Endometrial microvascular endothelial cells (primary cell): ENCODE data around the gene KCNQ1. TPM values are rescaled to one million over a fixed set of nuclear protein-coding genes. Genes with fewer than 3 reads are reported as not detected.
"Not testable (repeated sequence)": the region's sequence is repeated elsewhere in the genome, so short reads cannot be mapped to it uniquely, and the experiment has no call there.

Experiments used
- in situ Hi-C: cut with HindIII; loops from 2 replicates; pipeline ENCODE4 v1.10.0; 2017; ENCODE audit warnings: low sequenced_read_pairs, low pct_unique_long_range_greater_than_20kb; ENCODE audit errors: inconsistent ontology term
- total RNA-seq: library from RNA; depleted of rRNA; stranded (reverse); fragments of >200 nt; gene quantifications from one replicate; pipeline ENCODE4 v1.2.3, GENCODE V29; 2015; ENCODE audit errors: inconsistent ontology term

The KCNQ1 gene
- total RNA-seq, 1 donor from 2014 or later: not detected

DNA sequence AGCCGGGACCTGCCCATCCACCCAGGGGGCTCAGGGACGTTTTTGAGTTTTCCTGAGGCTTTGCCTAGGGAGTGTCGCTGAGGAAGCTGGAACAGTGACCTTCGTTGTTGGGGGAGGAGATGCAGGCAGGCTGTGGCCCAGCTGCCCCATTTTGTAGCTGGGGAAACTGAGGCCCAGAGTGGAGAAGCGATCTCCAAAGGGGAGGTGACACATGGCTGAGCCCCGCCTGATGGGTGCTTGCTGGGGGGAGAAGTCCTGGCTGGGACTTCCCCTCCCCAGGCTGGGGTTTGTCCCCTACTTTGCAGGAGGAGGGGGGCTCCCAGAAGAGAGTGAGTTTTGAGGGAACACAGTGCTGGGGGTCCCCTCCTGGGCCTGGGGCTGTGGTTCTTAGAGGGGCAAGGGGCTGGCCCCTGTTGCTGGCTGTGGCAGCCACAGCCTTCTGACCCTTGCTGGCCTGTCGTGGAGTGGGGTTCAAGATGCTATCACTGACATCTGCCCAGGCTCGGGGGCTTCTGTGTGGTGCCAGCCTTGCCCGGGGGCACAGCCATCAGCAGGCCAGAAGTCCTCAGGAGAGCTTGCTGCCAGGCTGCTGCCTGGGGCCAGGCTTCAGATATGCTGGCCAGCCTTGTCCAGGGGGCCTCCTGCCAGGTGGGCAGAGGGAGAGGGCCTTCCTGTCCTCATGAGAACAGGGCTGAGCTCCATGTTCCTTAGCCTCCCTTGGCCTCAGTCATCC is 21.4 kb downstream of the KCNQ1 start:
- in situ Hi-C loops: no loop called here

DNA sequence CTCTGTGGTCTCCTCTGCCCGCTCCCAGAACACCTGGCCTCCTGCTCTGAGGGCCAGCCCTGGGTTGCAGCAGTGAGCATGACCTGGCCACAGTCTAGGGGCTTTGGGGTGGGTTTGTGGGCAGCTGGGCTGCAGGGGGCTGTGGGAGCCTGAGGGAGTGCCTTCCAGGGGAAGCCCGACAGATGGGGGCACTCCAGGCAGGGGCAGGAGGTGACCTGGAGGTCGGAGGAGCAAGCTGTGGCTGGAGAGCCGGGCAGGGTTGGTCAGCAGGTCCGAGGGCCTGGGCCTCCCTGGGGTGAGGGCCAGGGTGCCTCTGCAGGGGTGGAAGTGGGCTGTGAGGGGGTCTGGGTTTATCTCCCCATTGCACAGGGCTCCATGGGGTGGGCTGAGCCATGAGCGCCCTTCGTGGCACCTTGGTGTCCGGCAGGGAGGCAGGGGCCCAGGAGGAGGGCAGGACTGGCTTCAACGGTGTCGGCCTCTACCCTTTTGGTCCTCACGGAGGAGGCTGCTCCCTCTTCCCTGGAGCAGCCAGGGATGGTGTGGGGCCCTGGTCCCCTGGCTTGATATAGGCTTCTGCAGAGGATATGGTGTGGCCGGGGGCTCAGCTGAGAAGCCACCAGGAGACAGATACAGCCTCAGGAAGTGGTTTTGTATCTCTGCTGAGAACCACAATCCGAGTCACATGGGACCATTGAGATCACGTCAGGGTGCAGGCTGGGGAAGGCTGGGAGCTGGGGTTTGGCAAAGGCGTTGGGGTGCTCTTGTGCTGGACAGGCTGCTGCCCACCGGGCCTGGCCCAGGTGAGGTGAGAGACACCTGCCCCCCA is 22.3 kb downstream of the KCNQ1 start:
- in situ Hi-C loops: no loop called here

DNA sequence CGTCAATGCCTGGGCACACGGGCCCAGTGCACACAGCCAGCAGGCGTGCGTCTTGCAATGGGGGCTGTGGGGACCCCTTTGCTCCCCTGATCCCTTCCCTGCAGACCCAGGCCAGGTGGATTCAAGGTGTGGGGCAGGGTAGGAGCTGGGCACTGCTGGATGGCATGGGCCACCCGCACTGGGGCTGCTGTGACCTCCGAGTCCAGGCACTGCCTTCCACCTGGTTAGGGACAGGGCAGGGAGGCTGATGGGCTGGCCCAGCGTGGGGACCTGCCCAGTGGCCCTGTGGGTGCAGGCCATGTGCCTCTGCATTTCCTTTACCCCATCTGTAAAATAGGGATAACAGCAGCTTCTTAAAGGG is 22.9 kb downstream of the KCNQ1 start:
- in situ Hi-C loops: no loop called here

DNA sequence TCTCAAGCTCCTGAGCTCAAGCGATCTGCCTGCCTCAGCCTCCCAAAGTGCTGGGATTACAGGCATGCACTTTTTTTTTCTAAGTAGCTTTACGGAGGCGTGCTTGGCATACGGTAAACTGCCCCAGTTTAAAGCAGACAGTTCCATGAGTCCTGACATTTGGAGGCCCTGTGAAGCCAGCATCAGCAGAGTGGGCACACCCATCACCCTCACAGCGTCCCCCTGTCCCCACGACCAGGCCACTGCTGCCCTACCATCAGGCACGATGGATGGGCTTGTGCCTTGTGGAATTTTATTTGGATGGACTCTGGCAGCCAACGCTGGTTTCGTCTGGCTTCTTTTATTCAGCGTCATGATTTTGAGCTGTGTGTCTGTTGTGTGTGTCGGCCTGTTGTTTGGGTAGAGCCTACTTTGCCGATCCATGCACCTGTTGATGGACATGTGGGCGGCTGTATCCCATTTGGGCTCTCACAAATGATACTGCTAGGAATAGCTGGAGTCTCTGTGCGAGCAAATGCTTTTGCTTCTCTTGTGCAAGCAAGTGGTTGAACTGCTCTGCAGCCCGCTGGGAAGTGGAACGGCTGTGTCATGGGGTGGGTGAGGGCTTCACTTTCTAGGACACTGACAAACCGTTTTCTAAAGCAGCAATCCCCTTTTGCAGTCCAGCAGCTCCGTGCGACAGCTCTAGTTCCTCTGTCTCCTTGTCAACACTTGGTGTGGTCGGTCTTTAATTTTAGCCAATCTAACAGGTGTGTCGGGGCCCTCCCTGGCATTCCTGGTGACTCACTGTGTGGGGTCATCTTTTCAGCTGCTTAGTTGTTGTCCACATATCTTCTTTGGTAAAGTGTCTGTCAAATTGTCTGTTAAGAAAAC is 23.8 kb downstream of the KCNQ1 start:
- in situ Hi-C loops: no loop called here

DNA sequence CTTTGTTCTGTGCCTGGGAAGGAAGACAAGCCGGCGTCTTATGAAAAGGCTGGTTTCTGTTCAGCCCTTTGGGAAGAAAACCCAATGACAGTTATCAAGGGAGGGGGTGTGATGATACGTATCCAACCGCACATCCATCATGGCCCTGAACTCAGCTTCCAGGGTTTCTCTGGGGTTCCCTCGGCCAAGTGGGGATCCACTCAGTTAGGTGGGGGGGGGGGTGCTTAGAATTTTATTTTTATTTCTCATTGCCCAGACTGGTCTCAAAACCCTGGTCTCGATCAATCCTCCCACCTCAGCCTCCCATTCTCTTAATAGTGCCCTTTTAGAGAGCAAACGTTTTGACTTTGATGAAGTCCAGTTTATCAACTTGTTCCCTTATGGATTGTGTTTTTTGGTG is 25.7 kb downstream of the KCNQ1 start:
- in situ Hi-C loops: no loop called here

DNA sequence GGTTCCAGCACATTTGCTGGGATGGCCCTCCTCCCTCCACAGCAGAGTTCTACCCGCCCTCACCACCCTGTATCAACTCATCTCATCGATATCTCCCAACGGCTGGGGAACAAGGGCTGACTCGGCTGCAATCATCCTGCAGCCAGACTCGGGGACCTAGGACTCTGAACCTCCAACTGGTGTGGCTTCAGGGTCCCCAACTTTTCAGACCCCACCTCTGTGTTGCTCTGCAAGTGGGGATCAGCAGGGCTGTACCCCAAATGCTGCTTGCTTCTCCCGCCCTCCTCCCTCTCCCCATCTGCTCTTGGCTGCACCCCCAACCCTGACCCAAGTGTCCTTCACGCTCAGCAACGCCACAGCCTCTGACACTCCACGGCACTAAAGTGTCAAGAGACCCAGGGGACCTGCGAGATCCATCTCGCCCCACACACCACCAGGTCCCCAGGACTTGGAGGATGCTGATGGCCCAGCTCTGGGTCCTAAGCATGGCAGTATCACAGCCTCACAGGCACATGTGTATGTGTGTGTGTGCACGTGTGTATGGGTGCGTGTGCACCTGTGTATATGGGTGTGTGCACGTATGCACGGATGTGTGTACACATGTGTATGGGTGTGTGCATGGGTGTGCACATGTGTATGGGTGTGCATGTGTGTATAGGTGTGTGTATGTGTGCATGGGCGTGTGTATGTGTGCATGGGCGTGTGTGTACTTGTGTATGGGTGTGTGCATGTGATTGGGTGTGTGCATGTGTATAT is 26.4 kb downstream of the KCNQ1 start:
- in situ Hi-C loops: no loop called here

DNA sequence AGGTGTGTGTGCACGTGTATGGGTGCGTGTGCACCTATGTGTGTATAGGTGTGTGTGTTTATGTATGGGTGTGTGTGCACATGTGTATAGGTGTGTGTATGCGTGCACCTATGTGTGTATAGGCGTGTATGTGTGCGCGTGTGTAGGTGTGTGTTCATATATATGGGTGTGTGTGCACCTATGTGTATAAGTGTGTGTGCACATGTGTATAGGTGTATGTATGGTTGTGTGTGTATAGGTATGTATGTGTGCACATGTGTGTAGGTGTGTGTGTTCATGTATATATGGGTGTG is 26.9 kb downstream of the KCNQ1 start:
- in situ Hi-C loops: no loop called here

DNA sequence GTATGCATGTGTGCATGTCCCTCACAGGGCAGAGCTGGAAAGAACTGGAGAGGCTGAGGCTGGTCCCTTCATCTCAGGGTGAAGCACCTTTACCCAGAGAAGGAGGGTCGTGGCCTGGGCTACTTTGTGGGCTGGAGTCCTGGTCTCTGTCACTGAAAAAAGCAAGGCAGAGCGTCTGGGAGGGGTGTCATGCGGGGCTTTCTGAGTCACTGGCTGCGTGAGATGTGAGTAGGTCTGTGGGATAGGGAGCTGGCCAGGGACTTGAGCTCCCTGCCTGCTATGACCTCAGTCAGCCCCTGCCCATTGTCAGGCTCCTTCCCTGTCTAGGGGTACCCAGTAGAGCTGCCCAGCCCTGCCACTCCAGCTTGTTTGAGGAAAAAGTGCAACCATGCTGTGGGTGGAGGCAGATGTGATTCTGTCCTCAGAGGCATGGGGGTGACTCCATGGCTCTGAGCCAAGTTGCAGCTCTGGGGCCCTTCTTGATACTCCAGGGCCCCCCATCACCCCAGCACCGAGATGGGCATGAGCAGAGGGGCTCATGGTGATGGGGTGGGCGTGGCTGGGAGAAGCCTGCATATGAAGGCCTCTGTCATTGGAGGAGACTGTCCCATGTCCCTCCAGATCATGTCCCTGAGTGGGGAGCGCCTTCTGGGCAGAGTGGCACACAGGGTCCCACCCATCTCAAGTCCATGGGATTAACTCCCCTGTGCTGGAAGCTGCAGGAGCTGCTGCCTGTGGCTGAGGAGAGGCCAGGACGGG is 27.8 kb downstream of the KCNQ1 start:
- in situ Hi-C loops: no loop called here

DNA sequence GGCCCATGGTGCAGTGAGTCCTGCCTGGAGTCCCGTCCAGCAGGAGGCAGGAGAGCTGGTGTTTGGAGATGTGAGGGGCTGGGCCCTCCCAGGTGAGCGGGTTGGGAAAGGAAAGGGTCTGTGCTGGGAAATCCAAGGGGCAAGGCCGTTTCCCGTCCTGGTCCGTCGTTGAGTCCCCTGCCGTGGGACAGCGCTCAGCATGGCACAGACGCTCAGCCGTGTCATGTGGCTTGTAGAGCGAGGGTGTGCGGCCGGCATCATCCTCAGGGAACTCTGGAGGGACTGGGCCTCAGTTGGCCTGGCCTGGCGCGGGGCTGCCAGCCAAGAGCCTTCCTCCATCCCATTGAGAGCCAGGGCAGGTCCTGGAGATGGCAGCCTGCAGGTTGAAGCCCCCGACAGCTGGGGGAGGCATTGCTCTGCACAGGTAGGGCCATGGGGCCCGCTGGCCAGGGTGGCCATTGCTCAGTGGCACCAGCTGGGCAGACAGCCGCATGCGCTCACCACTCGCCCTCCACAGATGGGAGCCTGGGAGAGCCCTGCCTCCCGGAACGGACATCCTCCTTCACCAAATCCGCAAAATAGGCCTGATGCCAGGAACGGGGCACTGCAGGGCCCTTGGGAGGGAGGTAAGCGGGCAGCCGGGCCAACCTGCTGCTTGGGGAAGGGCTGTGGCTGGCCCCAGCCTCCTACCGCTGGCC is 28.7 kb downstream of the KCNQ1 start:
- in situ Hi-C loops: no loop called here

DNA sequence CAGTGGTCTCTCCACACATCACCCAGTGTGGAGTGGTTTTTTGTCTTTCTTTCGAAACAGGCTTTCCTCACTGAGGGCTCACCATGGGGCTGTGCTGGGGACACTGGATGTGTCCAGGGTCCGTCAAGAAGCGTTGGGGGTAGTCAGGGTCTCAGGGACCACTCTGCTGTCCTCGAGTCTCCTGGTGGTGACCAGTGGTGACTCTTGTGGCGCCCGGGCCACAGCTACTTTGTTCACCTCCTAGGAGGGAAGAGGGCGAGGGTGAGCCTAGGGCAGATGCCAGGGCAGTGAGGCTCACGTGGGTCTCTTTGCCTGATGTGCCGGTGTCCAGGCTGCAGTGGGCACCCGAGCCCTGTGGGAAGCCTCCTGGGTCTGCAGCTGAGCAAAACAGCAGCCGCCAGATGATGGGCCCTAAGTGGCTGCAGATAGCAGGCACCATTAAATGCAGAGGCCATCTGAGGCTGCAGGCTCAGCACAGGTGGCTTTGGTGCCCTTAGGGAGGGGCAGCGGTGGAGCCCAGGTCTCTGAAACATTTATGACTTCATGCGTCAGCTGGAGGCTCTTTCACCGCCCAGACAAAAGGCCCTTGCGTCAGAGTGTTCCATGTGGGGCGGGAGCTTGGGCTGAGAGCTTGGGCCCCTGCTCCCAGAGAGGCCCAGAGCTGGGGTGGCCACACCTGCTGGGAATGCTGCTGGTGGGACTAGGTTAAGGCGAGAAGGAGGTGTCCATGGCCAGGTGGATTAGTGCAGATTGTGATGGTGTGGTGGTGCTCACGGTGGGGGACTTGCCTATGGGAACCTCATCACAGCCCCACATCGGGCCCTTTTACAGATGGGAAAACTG is 29.5 kb downstream of the KCNQ1 start:
- in situ Hi-C loops: no loop called here

DNA sequence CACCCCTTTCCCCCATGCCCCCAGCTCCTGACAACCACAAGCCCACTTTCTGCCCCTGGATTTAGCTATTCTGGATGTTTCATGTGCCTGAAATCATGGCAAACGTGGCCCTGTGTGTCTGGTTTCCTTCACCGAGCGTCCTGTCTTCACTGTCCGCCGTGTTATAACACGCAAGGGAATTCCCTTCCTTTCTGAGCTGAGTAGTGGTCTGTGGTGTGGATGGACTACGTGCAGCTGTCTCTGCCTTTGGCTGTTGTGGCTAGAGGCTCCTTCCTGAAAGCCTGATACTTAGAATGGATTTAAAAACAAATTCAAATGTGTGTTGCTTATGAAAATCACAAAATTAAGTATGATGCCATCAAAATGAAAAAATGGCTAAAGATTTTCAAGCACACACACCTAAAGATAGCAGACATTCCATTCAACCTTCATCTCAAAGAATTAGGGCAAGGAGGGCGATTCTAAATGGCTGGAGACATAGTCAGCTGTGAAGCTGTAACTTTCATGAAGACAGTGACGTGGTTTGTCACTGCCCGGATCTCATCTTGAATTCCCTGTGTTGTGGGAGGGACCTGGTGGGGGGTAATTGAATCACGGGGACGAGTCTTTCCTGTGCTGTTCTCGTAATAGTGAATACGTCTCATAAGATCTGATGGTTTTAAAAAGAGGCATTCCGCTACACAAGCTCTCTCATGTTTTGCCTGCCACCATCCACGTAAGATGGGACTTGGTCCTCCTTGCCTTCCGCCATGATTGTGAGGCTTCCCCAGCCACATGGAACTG is 30.5 kb downstream of the KCNQ1 start:
- in situ Hi-C loops: no loop called here

DNA sequence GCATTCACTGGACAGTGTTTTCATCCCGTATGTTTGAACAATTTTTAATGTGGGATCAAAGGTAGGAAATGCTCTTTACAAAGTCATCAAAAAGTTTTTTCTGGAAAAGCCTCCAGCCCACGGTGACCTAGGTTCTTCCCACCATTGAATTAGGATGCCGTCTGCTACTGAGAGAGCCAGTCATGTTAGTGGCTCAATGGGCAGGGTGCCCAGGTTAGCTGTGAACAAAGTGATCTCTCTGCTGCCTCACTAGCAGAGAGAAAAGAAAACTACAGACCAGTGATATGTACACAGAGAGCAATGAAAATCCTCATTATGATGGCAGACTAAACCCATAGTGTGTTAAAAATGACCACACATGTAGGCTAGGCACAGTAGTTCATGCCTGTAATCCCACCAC is 32.4 kb downstream of the KCNQ1 start:
- in situ Hi-C loops: no loop called here

DNA sequence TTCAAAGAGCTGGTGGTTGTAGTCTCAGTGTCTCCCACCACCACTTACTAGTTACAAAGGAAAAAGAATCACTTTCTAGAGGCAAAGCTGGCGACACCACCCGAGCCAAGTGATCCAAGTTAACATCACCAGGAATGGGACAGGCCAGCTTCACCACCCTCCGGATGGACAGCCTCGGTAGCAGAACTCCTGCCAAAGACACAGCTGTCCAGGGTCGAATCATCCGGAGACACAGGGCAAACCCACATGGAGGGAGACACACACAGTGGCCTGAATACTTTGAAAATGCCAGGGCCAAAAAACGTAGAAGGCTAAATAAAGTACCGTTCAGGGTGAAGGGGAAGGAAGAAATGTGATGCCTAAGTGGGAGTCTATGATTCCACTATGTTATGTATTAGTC is 33.1 kb downstream of the KCNQ1 start:
- in situ Hi-C loops: no loop called here

DNA sequence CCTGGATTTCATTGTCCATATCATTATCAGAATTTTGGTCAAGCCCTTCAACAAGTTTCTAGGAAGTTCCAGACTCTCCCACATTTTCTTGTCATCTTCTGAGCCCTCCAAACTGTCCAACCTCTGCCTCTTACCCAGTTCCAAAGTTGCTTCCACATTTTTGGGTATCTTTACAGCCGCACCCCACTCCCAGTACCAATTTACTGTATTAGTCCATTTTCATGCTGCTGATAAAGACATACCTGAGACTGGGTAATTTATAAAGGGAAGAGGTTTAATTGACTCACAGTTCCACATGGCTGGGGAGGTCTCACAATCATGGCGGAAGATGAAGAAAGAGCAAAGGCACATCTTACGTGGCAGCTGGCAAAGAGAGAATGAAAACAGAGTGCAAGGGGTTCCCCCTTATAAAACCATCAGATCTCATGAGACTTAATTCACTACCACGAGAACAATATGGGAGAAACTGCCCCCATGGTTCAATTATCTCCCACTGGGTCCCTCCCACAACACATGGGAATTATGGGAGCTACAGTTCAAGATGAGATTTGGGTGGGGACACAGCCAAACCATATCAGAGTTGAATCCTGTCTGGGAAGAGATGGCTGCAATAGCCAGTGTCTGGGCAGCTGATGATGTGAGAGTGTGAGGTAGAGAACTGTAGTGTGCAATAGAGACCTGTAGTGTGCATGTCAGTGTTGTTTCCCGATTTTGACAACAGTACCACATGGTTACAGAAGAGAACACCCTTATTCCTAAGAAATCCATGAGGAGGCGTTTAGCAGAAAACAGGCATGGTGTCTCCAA is 35.5 kb downstream of the KCNQ1 start:
- in situ Hi-C loops: not testable (repeated sequence)

DNA sequence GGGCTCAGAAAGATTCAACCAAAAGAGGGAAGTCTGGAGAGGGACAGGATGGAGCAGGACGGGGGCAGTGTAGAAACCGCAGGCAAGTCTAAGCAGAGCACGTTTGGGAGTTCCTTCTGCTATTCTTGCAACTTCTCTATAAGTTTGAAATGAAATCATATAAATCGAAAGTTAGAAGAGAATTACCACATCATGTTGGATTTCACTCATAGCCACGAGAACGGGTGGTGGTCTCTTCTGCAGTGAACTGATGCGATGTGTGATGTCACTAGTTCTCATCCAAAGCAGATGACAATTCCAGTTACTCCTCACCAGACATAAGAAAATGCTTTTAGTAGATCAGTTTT is 36.0 kb downstream of the KCNQ1 start:
- in situ Hi-C loops: no loop called here

DNA sequence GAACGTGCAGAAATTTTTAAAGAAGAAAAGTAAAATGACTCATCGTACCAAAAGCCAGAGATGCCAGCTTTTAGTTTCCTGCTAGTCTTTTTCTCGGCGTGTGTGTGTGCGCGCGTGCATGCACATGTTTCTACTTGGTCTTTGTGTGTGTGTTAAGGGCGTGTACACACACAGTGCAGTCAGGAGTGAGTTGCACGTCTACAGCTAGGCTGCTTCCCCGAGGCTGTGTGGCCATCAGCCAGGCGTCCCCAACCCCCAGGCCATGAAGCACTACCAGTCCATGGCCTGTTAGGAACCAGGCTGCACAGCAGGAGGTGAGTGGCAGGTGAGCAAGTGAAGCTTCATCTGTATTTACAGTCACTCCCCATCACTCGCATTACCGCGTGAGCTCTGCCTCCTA is 36.4 kb downstream of the KCNQ1 start:
- in situ Hi-C loops: no loop called here
